ENCODE data around the gene KIAA0232. TPM values are rescaled to one million over a fixed set of nuclear protein-coding genes. Genes with fewer than 3 reads are reported as not detected.

The KIAA0232 gene
- total and polyA plus RNA-seq, 9 of the 15 experiments (the other 6 are each of a cell fraction or from before 2014, with no cell fraction given), result 3.5 to 17.4 (median 13.0) TPM

DNA sequence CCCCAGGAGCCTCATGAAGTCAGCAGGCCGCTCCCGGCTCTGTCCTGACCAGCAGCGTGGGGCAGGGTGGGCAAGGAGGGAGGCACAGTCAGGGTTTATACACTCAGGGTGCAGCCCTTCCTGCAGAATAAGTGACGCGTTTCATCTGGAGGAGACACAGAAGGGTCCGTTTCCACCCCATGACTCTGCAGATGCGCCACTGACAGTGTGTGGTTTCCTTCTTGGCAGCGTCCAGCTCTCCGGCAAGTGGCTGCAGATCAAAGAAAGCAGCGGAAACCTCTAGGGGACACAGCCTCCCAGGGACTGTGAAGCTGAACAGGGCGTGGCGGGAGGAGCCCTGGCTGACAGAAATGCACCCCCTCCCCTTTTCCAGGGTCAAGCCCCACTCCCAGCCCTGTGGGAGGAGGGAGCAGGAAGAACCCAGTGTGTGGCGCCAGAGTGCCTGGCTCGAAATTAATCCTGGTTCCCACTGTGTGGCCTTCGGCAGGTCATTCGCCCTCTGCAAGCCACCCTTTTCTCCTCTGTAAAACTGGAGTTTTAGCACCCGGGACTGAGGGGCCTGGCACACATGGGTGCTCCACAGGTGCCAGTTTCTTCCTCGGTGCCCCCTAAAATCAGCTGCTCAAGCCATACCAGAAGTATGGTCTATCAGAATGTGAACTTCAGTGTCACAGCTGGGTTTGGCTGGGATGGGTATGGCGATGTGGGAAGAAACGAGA is 109.8 kb downstream of the KIAA0232 start (continued):
- TF ChIP-seq, protein P1, sequence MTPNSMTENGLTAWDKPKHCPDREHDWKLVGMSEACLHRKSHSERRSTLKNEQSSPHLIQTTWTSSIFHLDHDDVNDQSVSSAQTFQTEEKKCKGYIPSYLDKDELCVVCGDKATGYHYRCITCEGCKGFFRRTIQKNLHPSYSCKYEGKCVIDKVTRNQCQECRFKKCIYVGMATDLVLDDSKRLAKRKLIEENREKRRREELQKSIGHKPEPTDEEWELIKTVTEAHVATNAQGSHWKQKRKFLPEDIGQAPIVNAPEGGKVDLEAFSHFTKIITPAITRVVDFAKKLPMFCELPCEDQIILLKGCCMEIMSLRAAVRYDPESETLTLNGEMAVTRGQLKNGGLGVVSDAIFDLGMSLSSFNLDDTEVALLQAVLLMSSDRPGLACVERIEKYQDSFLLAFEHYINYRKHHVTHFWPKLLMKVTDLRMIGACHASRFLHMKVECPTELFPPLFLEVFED (CRISPR knock-in tag; conservative IDR thresholded peaks at IDR 0.05), result no peak
- TF ChIP-seq HDAC1 (IDR thresholded peaks at IDR 0.05), result peak in 1 of 2 experiments; percentile 59; a peak in 2 of 4 replicates
- no peak for TF ChIP-seq TRIM24 (IDR thresholded peaks at IDR 0.05)
- 0 out of 2 replicates have a peak, but pooled peaks have one; percentile 28 for TF ChIP-seq TRIM28 (IDR thresholded peaks at IDR 0.05)
- TF ChIP-seq JUND (IDR thresholded peaks at IDR 0.05; ENCODE audit: borderline replicate concordance, low read depth, low read length), result peak; percentile 32
- no peak; the same call in 2 of the 3 replicates for TF ChIP-seq JUND (tag; IDR thresholded peaks at IDR 0.05; ENCODE audit: borderline replicate concordance, low read depth, low read length)
- TF ChIP-seq HMG20A (CRISPR knock-in tag; conservative IDR thresholded peaks at IDR 0.05), result no peak
- no peak for TF ChIP-seq SNRNP70 (optimal IDR thresholded peaks at IDR 0.05; ENCODE audit: low read depth, low read length)
- TF ChIP-seq MXI1 (IDR thresholded peaks at IDR 0.05; ENCODE audit: low read depth, low read length), result no peak
- TF ChIP-seq RBM15 (IDR thresholded peaks at IDR 0.05; ENCODE audit: insufficient read depth, low read length), result no peak
- TF ChIP-seq, protein P2, sequence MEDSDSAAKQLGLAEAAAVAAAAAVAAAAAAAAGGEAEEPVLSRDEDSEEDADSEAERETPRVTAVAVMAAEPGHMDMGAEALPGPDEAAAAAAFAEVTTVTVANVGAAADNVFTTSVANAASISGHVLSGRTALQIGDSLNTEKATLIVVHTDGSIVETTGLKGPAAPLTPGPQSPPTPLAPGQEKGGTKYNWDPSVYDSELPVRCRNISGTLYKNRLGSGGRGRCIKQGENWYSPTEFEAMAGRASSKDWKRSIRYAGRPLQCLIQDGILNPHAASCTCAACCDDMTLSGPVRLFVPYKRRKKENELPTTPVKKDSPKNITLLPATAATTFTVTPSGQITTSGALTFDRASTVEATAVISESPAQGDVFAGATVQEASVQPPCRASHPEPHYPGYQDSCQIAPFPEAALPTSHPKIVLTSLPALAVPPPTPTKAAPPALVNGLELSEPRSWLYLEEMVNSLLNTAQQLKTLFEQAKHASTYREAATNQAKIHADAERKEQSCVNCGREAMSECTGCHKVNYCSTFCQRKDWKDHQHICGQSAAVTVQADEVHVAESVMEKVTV (CRISPR knock-in tag; IDR thresholded peaks at IDR 0.05), result no peak
- TF ChIP-seq, protein P3, sequence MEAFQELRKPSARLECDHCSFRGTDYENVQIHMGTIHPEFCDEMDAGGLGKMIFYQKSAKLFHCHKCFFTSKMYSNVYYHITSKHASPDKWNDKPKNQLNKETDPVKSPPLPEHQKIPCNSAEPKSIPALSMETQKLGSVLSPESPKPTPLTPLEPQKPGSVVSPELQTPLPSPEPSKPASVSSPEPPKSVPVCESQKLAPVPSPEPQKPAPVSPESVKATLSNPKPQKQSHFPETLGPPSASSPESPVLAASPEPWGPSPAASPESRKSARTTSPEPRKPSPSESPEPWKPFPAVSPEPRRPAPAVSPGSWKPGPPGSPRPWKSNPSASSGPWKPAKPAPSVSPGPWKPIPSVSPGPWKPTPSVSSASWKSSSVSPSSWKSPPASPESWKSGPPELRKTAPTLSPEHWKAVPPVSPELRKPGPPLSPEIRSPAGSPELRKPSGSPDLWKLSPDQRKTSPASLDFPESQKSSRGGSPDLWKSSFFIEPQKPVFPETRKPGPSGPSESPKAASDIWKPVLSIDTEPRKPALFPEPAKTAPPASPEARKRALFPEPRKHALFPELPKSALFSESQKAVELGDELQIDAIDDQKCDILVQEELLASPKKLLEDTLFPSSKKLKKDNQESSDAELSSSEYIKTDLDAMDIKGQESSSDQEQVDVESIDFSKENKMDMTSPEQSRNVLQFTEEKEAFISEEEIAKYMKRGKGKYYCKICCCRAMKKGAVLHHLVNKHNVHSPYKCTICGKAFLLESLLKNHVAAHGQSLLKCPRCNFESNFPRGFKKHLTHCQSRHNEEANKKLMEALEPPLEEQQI (IDR thresholded peaks at IDR 0.05), result no peak
- TF ChIP-seq, protein P4, sequence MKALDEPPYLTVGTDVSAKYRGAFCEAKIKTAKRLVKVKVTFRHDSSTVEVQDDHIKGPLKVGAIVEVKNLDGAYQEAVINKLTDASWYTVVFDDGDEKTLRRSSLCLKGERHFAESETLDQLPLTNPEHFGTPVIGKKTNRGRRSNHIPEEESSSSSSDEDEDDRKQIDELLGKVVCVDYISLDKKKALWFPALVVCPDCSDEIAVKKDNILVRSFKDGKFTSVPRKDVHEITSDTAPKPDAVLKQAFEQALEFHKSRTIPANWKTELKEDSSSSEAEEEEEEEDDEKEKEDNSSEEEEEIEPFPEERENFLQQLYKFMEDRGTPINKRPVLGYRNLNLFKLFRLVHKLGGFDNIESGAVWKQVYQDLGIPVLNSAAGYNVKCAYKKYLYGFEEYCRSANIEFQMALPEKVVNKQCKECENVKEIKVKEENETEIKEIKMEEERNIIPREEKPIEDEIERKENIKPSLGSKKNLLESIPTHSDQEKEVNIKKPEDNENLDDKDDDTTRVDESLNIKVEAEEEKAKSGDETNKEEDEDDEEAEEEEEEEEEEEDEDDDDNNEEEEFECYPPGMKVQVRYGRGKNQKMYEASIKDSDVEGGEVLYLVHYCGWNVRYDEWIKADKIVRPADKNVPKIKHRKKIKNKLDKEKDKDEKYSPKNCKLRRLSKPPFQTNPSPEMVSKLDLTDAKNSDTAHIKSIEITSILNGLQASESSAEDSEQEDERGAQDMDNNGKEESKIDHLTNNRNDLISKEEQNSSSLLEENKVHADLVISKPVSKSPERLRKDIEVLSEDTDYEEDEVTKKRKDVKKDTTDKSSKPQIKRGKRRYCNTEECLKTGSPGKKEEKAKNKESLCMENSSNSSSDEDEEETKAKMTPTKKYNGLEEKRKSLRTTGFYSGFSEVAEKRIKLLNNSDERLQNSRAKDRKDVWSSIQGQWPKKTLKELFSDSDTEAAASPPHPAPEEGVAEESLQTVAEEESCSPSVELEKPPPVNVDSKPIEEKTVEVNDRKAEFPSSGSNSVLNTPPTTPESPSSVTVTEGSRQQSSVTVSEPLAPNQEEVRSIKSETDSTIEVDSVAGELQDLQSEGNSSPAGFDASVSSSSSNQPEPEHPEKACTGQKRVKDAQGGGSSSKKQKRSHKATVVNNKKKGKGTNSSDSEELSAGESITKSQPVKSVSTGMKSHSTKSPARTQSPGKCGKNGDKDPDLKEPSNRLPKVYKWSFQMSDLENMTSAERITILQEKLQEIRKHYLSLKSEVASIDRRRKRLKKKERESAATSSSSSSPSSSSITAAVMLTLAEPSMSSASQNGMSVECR (CRISPR knock-in tag; IDR thresholded peaks at IDR 0.05), result no peak
- no peak for TF ChIP-seq ZNF75A (CRISPR knock-in tag; IDR thresholded peaks at IDR 0.05)
- TF ChIP-seq, protein P5, sequence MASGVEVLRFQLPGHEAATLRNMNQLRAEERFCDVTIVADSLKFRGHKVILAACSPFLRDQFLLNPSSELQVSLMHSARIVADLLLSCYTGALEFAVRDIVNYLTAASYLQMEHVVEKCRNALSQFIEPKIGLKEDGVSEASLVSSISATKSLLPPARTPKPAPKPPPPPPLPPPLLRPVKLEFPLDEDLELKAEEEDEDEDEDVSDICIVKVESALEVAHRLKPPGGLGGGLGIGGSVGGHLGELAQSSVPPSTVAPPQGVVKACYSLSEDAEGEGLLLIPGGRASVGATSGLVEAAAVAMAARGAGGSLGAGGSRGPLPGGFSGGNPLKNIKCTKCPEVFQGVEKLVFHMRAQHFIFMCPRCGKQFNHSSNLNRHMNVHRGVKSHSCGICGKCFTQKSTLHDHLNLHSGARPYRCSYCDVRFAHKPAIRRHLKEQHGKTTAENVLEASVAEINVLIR (CRISPR knock-in tag; IDR thresholded peaks at IDR 0.05), result no peak
- TF ChIP-seq RB1 (IDR thresholded peaks at IDR 0.05; ENCODE audit: low read depth), result peak; percentile 35; the same call in 1 of the 2 replicates

All from K562 (cell line).